Heart left ventricle (tissue), 16 donors: ENCODE data around the gene DNAH1. TPM values are rescaled to one million over a fixed set of nuclear protein-coding genes. Genes with fewer than 3 reads are reported as not detected.

ENCODE experiments used
- ATAC-seq, 4 donors: fragments of 200-7000 bp; cut with Tn5 transposase; one replicate each; pipeline ENCODE4 v1.9.1; 2020 to 2022; ENCODE audit warnings: moderate library complexity in 4 of 4, mild to moderate bottlenecking in 3 of 4, moderate number of reproducible peaks in 1 of 4
- DNase-seq, 5 donors: peaks; one replicate each; pipeline ENCODE4 v3.0.0-alpha.2; 2020
- H3K27ac ChIP-seq, 12 donors: fragments of 200-600 bp; sonication (generic) in 4 of 12; one replicate each; pipeline versions ENCODE4 v1.5.0 to v1.8.0; 2016 to 2022; ENCODE audit warnings: mild to moderate bottlenecking in 2 of 12
- H3K27me3 ChIP-seq, 9 donors: fragments of 200-600 bp; sonication (generic) in 2 of 9; one replicate each; pipeline versions ENCODE4 v1.5.1 to v1.8.0; 2016 to 2022; ENCODE audit warnings: mild to moderate bottlenecking in 3 of 9
- H3K36me3 ChIP-seq, 9 donors: fragments of 200-600 bp; sonication (generic) in 2 of 9; one replicate each; pipeline versions ENCODE4 v1.5.0 to v1.8.0; 2018 to 2022; ENCODE audit warnings: mild to moderate bottlenecking in 2 of 9
- H3K4me1 ChIP-seq, 12 donors: fragments of 200-600 bp; sonication (generic) in 4 of 12; one replicate each; pipeline versions ENCODE4 v1.5.0 to v1.8.0; 2016 to 2022; ENCODE audit warnings: mild to moderate bottlenecking in 3 of 12
- H3K4me3 ChIP-seq, 12 donors: fragments of 200-600 bp; sonication (generic) in 4 of 12; one replicate each; pipeline versions ENCODE4 v1.5.0 to v1.8.0; 2017 to 2022; ENCODE audit warnings: mild to moderate bottlenecking in 9 of 12, moderate library complexity in 4 of 12
- H3K9me3 ChIP-seq, 12 donors: fragments of 200-600 bp; sonication (generic) in 4 of 12; one replicate each; pipeline versions ENCODE4 v1.5.0 to v1.8.0; 2016 to 2022; ENCODE audit warnings: mild to moderate bottlenecking in 1 of 12
- CTCF ChIP-seq, 12 donors: fragments of 200-600 bp; sonication (generic) in 4 of 12; IDR thresholded peaks; one replicate each; pipeline versions ENCODE4 v1.5.0 to v1.8.0; 2018 to 2022; ENCODE audit warnings: antibody characterized with exemption in 12 of 12, mild to moderate bottlenecking in 5 of 12
- POLR2A ChIP-seq, 2 donors: fragments of 450-650 bp; IDR thresholded peaks; one replicate each; pipeline ENCODE4 v1.6.1; 2017; ENCODE audit warnings: antibody characterized with exemption in 2 of 2, mild to moderate bottlenecking in 2 of 2, moderate library complexity in 2 of 2
- WGBS, 4 donors: extraction: QIAGEN DNeasy Blood & Tissue Kit in 2 of 4; methylation state at CpG; one replicate each; pipeline versions ENCODE4 v1.1.5 to v1.1.7; 2013 to 2018; 5-methylcytosine and 5-hydroxymethylcytosine counted together
- intact Hi-C, 10 donors: fragments of 100-400 bp; cut with DNase I; formaldehyde crosslinking; loops; one replicate each; pipeline versions ENCODE4 v1.11.1 to v1.14.2; 2022
- polyA plus RNA-seq, 2 donors: library from polyadenylated mRNA; stranded (reverse); fragments of 200-250 nt; gene quantifications; one replicate each; pipeline ENCODE4 v1.2.3, GENCODE V29; 2013
- total RNA-seq, 9 donors: library from RNA; depleted of rRNA in 2 of 9; stranded (reverse); fragments of >200 nt in 2 of 9; fragmentation: NEBNext Ultra II Directional in 3 of 9; extraction: Animal tissue kit (Norgen Biotek cat#: 25700) in 3 of 9; gene quantifications; one replicate each; pipeline versions ENCODE4 v1.1.0 to v1.2.4, GENCODE V29; 2016 to 2023
- donor health status: ischemic (EF 13 %, LVEDD 7.1; RV severe dilation, severe dysfunction).
- donor health status: healthy with polysubstance abuse.
- donor health status: DM: no; HTN: yes; CAD: no.
- donor health status: DM: no; HTN: no; CAD: no.
- donor health status: ischemic (EF 25% LVEDD 6.9; RV normal size, moderate dysfunction).
- donor health status: ischemic (EF 25% LVEDD 5.7; RV mildly dilated, moderate dysfunction).
- donor health status: healthy.
- donor health status: DM: yes; HTN: yes; CAD: no.
- donor health status: ischemic (EF 35%, LVEDD 5.7; RV mildly dilated, moderate dysfunction).
- donor health status: nonischemic (EF 11% LVEDD 7.7; RV severe dilation, severe dysfunction).
- donor health status: DM: yes; HTN: yes; CAD: no.
- donor health status: PGD.
- donor health status: ischemic (EF 29% LVEDD 5.4; RV normal size, mild dysfunction).
- donor health status: nonischemic (EF 23%, LVEDD 6.1; RV moderate dilation, normal function).

Gene DNAH1
- total and polyA plus RNA-seq, 11 donors: 0.95 to 6.6 (median 2.8) TPM

- 82 to 90% (median 86%) methylated on average over 2 of the region's 2 CpGs for WGBS, 4 donors
- Histone ChIP-seq H3K4me1 (no peaks in the 10 kb centered on the region), H3K9me3 (no peaks in the 10 kb centered on the region), H3K36me3 (peaks cover 0 to 15% (median 3%) of the 10 kb centered on the region in 9 donors), H3K27ac (no peak overlapping the region), H3K4me3 (no peak overlapping the region), H3K27me3 (no peaks in the 10 kb centered on the region)
- DNase-seq: no peak
- intact Hi-C loops: loop anchor here in 1 of 10 donors (10.0 kb wide), 1 partner anchor 254 kb away; no protein-coding TSS in a partner anchor
- ATAC-seq: no peak
- TF ChIP-seq POLR2A (IDR thresholded peaks at IDR 0.05) (no peak), CTCF (IDR thresholded peaks at IDR 0.05) (no peak)
These were observed 104.3 kb downstream of the DNAH1 start for GRCh38 chr3:52420388-52420787.

GRCh38 chr3:52422669-52423068 lies 106.5 kb downstream of the DNAH1 start:
- ATAC-seq (no peak), DNase-seq (peak in 1 of 5 donors; percentile 9)
- peaks cover 0 to 9% (median 0%) of the 10 kb centered on the region in 9 donors for H3K36me3 ChIP-seq
- intact Hi-C loops: loop anchor here in 1 of 10 donors (10.0 kb wide), 1 partner anchor 252 kb away; no protein-coding TSS in a partner anchor
- TF ChIP-seq CTCF (IDR thresholded peaks at IDR 0.05) (no peak), POLR2A (IDR thresholded peaks at IDR 0.05) (no peak)
- H3K27ac ChIP-seq: no peak overlapping the region
- 86 to 100% (median 92%) methylated on average over 3 of the region's 3 CpGs for WGBS, 4 donors
- no peaks in the 10 kb centered on the region for H3K27me3 ChIP-seq
- H3K9me3 ChIP-seq: no peaks in the 10 kb centered on the region
- no peak overlapping the region for H3K4me3 ChIP-seq
- no peaks in the 10 kb centered on the region for H3K4me1 ChIP-seq

DNA sequence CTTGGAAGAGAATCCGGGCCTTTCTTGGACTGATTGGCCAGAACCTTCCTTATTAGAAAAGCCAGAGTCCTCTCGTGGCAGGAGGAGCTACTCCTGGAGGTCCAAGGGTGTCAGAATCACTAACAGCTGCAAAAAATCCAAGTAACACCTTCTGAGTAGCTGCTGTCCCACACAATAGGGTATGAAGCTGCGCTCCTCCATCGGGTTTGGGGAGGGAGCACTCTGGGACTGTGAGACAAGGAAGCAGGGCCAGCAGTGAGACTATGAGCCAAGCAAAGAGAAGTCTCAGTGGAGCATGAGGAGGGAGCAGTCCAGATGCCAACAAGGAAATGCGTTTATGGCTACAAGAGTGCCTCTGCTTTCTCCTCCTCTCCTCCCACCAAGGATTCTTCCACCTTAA lies 107.1 kb downstream of the DNAH1 start:
- Histone ChIP-seq H3K4me1 (no peaks in the 10 kb centered on the region), H3K27me3 (no peaks in the 10 kb centered on the region), H3K4me3 (no peak overlapping the region), H3K36me3 (peaks cover 0 to 9% (median 0%) of the 10 kb centered on the region in 9 donors), H3K27ac (no peak overlapping the region), H3K9me3 (no peaks in the 10 kb centered on the region)
- TF ChIP-seq POLR2A (IDR thresholded peaks at IDR 0.05): no peak
- no peak for TF ChIP-seq CTCF (IDR thresholded peaks at IDR 0.05)
- DNase-seq (peak in 3 of 5 donors; percentile 3 to 29 (median 21)), ATAC-seq (peak in 3 of 4 donors; percentile 37 to 68 (median 45))
- 58 to 69% (median 66%) methylated on average over 5 of the region's 5 CpGs for WGBS, 4 donors
- intact Hi-C loops: loop anchor here in 1 of 10 donors (10.0 kb wide), 1 partner anchor 252 kb away; no protein-coding TSS in a partner anchor

GRCh38 chr3:52428151-52429005 lies 112.3 kb downstream of the DNAH1 start:
- Histone ChIP-seq H3K27ac (peak overlapping the region in 9 of 12 donors; percentile 15 to 77 (median 61)), H3K4me3 (no peak overlapping the region), H3K9me3 (no peaks in the 10 kb centered on the region), H3K36me3 (no peaks in the 10 kb centered on the region), H3K27me3 (no peaks in the 10 kb centered on the region), H3K4me1 (peaks cover 13 to 47% (median 38%) of the 10 kb centered on the region in 12 donors)
- intact Hi-C loops: loop anchor here in 9 of 10 donors (1.0 to 10.0 kb wide), 5 partner anchors 17 to 246 kb away; partner anchors contain the start of gene SEMA3G (in 1 of the 9)
- DNase-seq: peak in 4 of 5 donors; percentile 54 to 74 (median 70)
- 13 to 18% (median 14%) methylated on average over 7 of the region's 7 CpGs for WGBS, 4 donors
- TF ChIP-seq CTCF (IDR thresholded peaks at IDR 0.05) (peak; percentile 65 to 87 (median 80)), POLR2A (IDR thresholded peaks at IDR 0.05) (peak in 1 of 2 donors; percentile 23)
- peak; percentile 68 to 79 (median 77) for ATAC-seq
